ENCODE measurements around the gene PLD1.

Gene PLD1

DNA sequence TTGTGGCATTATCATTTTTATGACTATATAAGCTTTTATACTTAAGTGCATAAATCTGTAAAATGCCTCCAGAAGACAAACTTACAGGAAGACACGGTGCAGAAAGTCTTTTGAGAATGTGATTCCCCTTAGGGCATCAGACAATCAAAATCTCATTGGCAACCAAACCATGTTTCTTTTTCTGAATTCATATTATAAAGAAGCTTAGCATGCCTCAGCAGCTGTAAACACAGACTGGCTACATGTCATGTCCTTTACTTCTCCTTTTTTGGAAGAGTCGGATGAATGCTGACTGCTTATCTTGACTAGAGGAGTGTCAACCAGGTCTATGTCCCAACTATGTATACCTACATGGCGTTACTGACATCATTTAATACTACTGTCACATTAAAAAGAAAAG, 150.1 kb downstream of the PLD1 start:
- no peaks in the 10 kb centered on the region for H3K9me3 ChIP-seq (ENCODE audit: control insufficient read depth, low read length)
- H3K4me1 ChIP-seq (ENCODE audit: control insufficient read depth, insufficient read depth, low read length, poor library complexity, severe bottlenecking), result no peaks in the 10 kb centered on the region
- H3K36me3 ChIP-seq (ENCODE audit: control insufficient read depth, insufficient read depth, low read length), result no peaks in the 10 kb centered on the region
- H3K4me3 ChIP-seq (ENCODE audit: insufficient read depth, low read depth, low read length, poor library complexity, severe bottlenecking), result no peak overlapping the region
- no peaks in the 10 kb centered on the region for H3K27me3 ChIP-seq (replicated peaks; ENCODE audit: control insufficient read depth, insufficient read depth, low read length, poor library complexity, severe bottlenecking)
- no peak for DNase-seq
- H3K27ac ChIP-seq (ENCODE audit: insufficient read depth, low read length, poor library complexity, severe bottlenecking), result no peak overlapping the region

GRCh38 chr3:171658841-171659240, 151.4 kb downstream of the PLD1 start:
- DNase-seq, result no peak
- no peak overlapping the region for H3K27ac ChIP-seq (ENCODE audit: insufficient read depth, low read length, poor library complexity, severe bottlenecking)
- no peaks in the 10 kb centered on the region for H3K27me3 ChIP-seq (replicated peaks; ENCODE audit: control insufficient read depth, insufficient read depth, low read length, poor library complexity, severe bottlenecking)
- no peaks in the 10 kb centered on the region for H3K4me1 ChIP-seq (ENCODE audit: control insufficient read depth, insufficient read depth, low read length, poor library complexity, severe bottlenecking)
- no peaks in the 10 kb centered on the region for H3K36me3 ChIP-seq (ENCODE audit: control insufficient read depth, insufficient read depth, low read length)
- H3K4me3 ChIP-seq (ENCODE audit: insufficient read depth, low read depth, low read length, poor library complexity, severe bottlenecking), result no peak overlapping the region
- H3K9me3 ChIP-seq (ENCODE audit: control insufficient read depth, low read length), result no peaks in the 10 kb centered on the region

- Histone ChIP-seq H3K36me3 (ENCODE audit: control insufficient read depth, insufficient read depth, low read length) (no peaks in the 10 kb centered on the region), H3K4me1 (ENCODE audit: control insufficient read depth, insufficient read depth, low read length, poor library complexity, severe bottlenecking) (no peaks in the 10 kb centered on the region), H3K4me3 (ENCODE audit: insufficient read depth, low read depth, low read length, poor library complexity, severe bottlenecking) (no peak overlapping the region), H3K27ac (ENCODE audit: insufficient read depth, low read length, poor library complexity, severe bottlenecking) (no peak overlapping the region), H3K9me3 (ENCODE audit: control insufficient read depth, low read length) (no peaks in the 10 kb centered on the region), H3K27me3 (replicated peaks; ENCODE audit: control insufficient read depth, insufficient read depth, low read length, poor library complexity, severe bottlenecking) (no peaks in the 10 kb centered on the region)
- no peak for DNase-seq
These were observed 155.5 kb downstream of the PLD1 start for GRCh38 chr3:171654809-171655208.

- Histone ChIP-seq H3K27me3 (replicated peaks; ENCODE audit: control insufficient read depth, insufficient read depth, low read length, poor library complexity, severe bottlenecking) (no peaks in the 10 kb centered on the region), H3K4me3 (ENCODE audit: insufficient read depth, low read depth, low read length, poor library complexity, severe bottlenecking) (no peak overlapping the region), H3K9me3 (ENCODE audit: control insufficient read depth, low read length) (no peaks in the 10 kb centered on the region), H3K36me3 (ENCODE audit: control insufficient read depth, insufficient read depth, low read length) (no peaks in the 10 kb centered on the region), H3K27ac (ENCODE audit: insufficient read depth, low read length, poor library complexity, severe bottlenecking) (no peak overlapping the region), H3K4me1 (ENCODE audit: control insufficient read depth, insufficient read depth, low read length, poor library complexity, severe bottlenecking) (no peaks in the 10 kb centered on the region)
- no peak for DNase-seq
These were observed 156.0 kb downstream of the PLD1 start for GRCh38 chr3:171654326-171654725.

- no peaks in the 10 kb centered on the region for H3K4me1 ChIP-seq (ENCODE audit: control insufficient read depth, insufficient read depth, low read length, poor library complexity, severe bottlenecking)
- no peaks in the 10 kb centered on the region for H3K36me3 ChIP-seq (ENCODE audit: control insufficient read depth, insufficient read depth, low read length)
- no peak for DNase-seq
- no peak overlapping the region for H3K27ac ChIP-seq (ENCODE audit: insufficient read depth, low read length, poor library complexity, severe bottlenecking)
- H3K4me3 ChIP-seq (ENCODE audit: insufficient read depth, low read depth, low read length, poor library complexity, severe bottlenecking), result no peak overlapping the region
- H3K27me3 ChIP-seq (replicated peaks; ENCODE audit: control insufficient read depth, insufficient read depth, low read length, poor library complexity, severe bottlenecking), result no peaks in the 10 kb centered on the region
- no peaks in the 10 kb centered on the region for H3K9me3 ChIP-seq (ENCODE audit: control insufficient read depth, low read length)
These were observed 156.6 kb downstream of the PLD1 start for GRCh38 chr3:171653701-171654100.

- no peaks in the 10 kb centered on the region for H3K27me3 ChIP-seq (replicated peaks; ENCODE audit: control insufficient read depth, insufficient read depth, low read length, poor library complexity, severe bottlenecking)
- H3K4me1 ChIP-seq (ENCODE audit: control insufficient read depth, insufficient read depth, low read length, poor library complexity, severe bottlenecking), result no peaks in the 10 kb centered on the region
- H3K36me3 ChIP-seq (ENCODE audit: control insufficient read depth, insufficient read depth, low read length), result no peaks in the 10 kb centered on the region
- no peak for DNase-seq
- H3K27ac ChIP-seq (ENCODE audit: insufficient read depth, low read length, poor library complexity, severe bottlenecking), result no peak overlapping the region
- H3K9me3 ChIP-seq (ENCODE audit: control insufficient read depth, low read length), result no peaks in the 10 kb centered on the region
- H3K4me3 ChIP-seq (ENCODE audit: insufficient read depth, low read depth, low read length, poor library complexity, severe bottlenecking), result no peak overlapping the region
These were observed 157.4 kb downstream of the PLD1 start for GRCh38 chr3:171652932-171653331.

DNA sequence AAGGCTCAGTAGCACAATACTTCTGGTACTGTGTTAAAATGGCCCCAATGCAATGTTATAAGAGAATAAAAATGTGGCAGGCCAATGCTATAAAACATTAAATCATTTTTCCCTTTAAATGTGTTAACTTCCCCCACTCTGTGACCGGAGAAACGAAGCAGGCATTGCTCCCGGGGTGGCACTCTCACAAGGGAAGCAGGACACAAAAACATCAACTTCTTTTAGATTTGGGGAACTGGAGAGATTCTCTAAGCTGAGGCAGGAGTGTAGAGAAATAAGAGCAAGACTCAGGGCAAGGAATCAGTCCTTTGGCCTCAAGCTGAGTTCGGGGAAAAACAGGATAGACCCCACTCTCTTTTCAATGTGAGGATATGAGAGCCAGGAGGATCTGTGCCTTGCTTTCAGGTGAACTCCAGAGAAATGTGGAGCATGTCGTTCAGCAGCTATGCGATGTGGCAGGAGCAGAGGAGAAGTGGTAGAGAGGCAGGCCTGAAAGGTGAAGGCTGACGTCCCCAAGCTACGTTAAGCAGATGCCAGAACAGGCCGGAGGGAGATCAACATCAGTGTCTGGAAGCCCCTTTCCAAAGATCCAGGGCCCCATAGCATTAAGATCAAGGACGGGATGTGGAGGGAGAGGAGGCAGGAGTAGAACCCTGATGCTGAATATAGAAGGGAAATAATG, 160.2 kb downstream of the PLD1 start:
- Histone ChIP-seq H3K27ac (ENCODE audit: insufficient read depth, low read length, poor library complexity, severe bottlenecking) (no peak overlapping the region), H3K4me1 (ENCODE audit: control insufficient read depth, insufficient read depth, low read length, poor library complexity, severe bottlenecking) (no peaks in the 10 kb centered on the region), H3K36me3 (ENCODE audit: control insufficient read depth, insufficient read depth, low read length) (no peaks in the 10 kb centered on the region), H3K4me3 (ENCODE audit: insufficient read depth, low read depth, low read length, poor library complexity, severe bottlenecking) (no peak overlapping the region), H3K27me3 (replicated peaks; ENCODE audit: control insufficient read depth, insufficient read depth, low read length, poor library complexity, severe bottlenecking) (no peaks in the 10 kb centered on the region), H3K9me3 (ENCODE audit: control insufficient read depth, low read length) (no peaks in the 10 kb centered on the region)
- no peak for DNase-seq

- H3K36me3 ChIP-seq (ENCODE audit: control insufficient read depth, insufficient read depth, low read length), result no peaks in the 10 kb centered on the region
- no peaks in the 10 kb centered on the region for H3K4me1 ChIP-seq (ENCODE audit: control insufficient read depth, insufficient read depth, low read length, poor library complexity, severe bottlenecking)
These were observed 161.0 kb downstream of the PLD1 start for GRCh38 chr3:171649267-171649666.

GRCh38 chr3:171648069-171648468, 162.2 kb downstream of the PLD1 start:
- H3K4me3 ChIP-seq (ENCODE audit: insufficient read depth, low read depth, low read length, poor library complexity, severe bottlenecking), result no peak overlapping the region
- DNase-seq, result no peak
- no peaks in the 10 kb centered on the region for H3K9me3 ChIP-seq (ENCODE audit: control insufficient read depth, low read length)
- H3K36me3 ChIP-seq (ENCODE audit: control insufficient read depth, insufficient read depth, low read length), result no peaks in the 10 kb centered on the region
- H3K4me1 ChIP-seq (ENCODE audit: control insufficient read depth, insufficient read depth, low read length, poor library complexity, severe bottlenecking), result no peaks in the 10 kb centered on the region
- no peak overlapping the region for H3K27ac ChIP-seq (ENCODE audit: insufficient read depth, low read length, poor library complexity, severe bottlenecking)
- no peaks in the 10 kb centered on the region for H3K27me3 ChIP-seq (replicated peaks; ENCODE audit: control insufficient read depth, insufficient read depth, low read length, poor library complexity, severe bottlenecking)

More at GRCh38 chr3:171649267-171649666, 161.0 kb downstream of the PLD1 start:
- Histone ChIP-seq H3K27ac (ENCODE audit: insufficient read depth, low read length, poor library complexity, severe bottlenecking) (no peak overlapping the region), H3K9me3 (ENCODE audit: control insufficient read depth, low read length) (no peaks in the 10 kb centered on the region), H3K27me3 (replicated peaks; ENCODE audit: control insufficient read depth, insufficient read depth, low read length, poor library complexity, severe bottlenecking) (no peaks in the 10 kb centered on the region), H3K4me3 (ENCODE audit: insufficient read depth, low read depth, low read length, poor library complexity, severe bottlenecking) (no peak overlapping the region)
- no peak for DNase-seq

GRCh38 chr3:171646357-171647133, 163.7 kb downstream of the PLD1 start:
- no peak for DNase-seq
- no peak overlapping the region for H3K27ac ChIP-seq (ENCODE audit: insufficient read depth, low read length, poor library complexity, severe bottlenecking)
- no peak overlapping the region for H3K4me3 ChIP-seq (ENCODE audit: insufficient read depth, low read depth, low read length, poor library complexity, severe bottlenecking)

More at GRCh38 chr3:171646357-171647133, 163.7 kb downstream of the PLD1 start:
- no peaks in the 10 kb centered on the region for H3K9me3 ChIP-seq (ENCODE audit: control insufficient read depth, low read length)
- H3K27me3 ChIP-seq (replicated peaks; ENCODE audit: control insufficient read depth, insufficient read depth, low read length, poor library complexity, severe bottlenecking), result no peaks in the 10 kb centered on the region
- no peaks in the 10 kb centered on the region for H3K4me1 ChIP-seq (ENCODE audit: control insufficient read depth, insufficient read depth, low read length, poor library complexity, severe bottlenecking)
- H3K36me3 ChIP-seq (ENCODE audit: control insufficient read depth, insufficient read depth, low read length), result no peaks in the 10 kb centered on the region

Data from effector memory CD4-positive, alpha-beta T cell (primary cell).